Spinal cord (tissue), 10 donors: ENCODE data around the gene LAPTM5. TPM values are rescaled to one million over a fixed set of nuclear protein-coding genes. Genes with fewer than 3 reads are reported as not detected.
A peak's percentile ranks its signal among the peaks of the same experiment; 100 is the strongest.

Source experiments
- DNase-seq, 6 donors: peaks; one replicate each; pipeline versions ENCODE4 v3.0.0 to v3.0.0-alpha.2; 2013 to 2015; ENCODE audit warnings: low spot score in 6 of 6, low read depth in 4 of 6
- H3K27ac ChIP-seq: one replicate; pipeline ENCODE4 v1.5.1; 2013; ENCODE audit warnings: low read depth, low read length, control low read depth
- H3K27me3 ChIP-seq: one replicate; pipeline ENCODE4 v1.6.1; 2013; ENCODE audit warnings: low read length; ENCODE audit not compliant: control insufficient read depth, insufficient read depth
- H3K36me3 ChIP-seq: one replicate; pipeline ENCODE4 v1.6.1; 2013; ENCODE audit warnings: low read length; ENCODE audit not compliant: control insufficient read depth, insufficient read depth
- H3K4me1 ChIP-seq: one replicate; pipeline ENCODE4 v1.6.1; 2013; ENCODE audit warnings: low read length; ENCODE audit not compliant: control insufficient read depth, insufficient read depth
- H3K4me3 ChIP-seq: one replicate; pipeline ENCODE4 v1.5.1; 2013; ENCODE audit warnings: low read depth, low read length, control low read depth
- H3K9me3 ChIP-seq: one replicate; pipeline ENCODE4 v1.6.1; 2013; ENCODE audit warnings: low read length; ENCODE audit not compliant: control insufficient read depth, insufficient read depth
- WGBS: methylation state at CpG from one replicate; pipeline ENCODE4 v1.1.5; 2013; ENCODE audit warnings: missing lambda C conversion rate; ENCODE audit not compliant: insufficient coverage; 5-methylcytosine and 5-hydroxymethylcytosine counted together
- polyA plus RNA-seq, 2 donors: library from polyadenylated mRNA; unstranded; fragments of 120-200 nt; gene quantifications; one replicate each; pipeline ENCODE4 v1.2.1, GENCODE V29; 2013; ENCODE audit not compliant: insufficient read length in 2 of 2
- total RNA-seq, 2 donors: library from RNA; depleted of rRNA in 1 of 2; stranded (reverse); fragments of 120-200 nt in 1 of 2; fragments of >200 nt in 1 of 2; gene quantifications; one replicate each; pipeline versions ENCODE4 v1.2.3 to v1.2.4, GENCODE V29; 2013 to 2014
- donor health status: healthy.

The LAPTM5 gene
- total and polyA plus RNA-seq, 4 donors, result 13.8 to 55.0 (median 39.6) TPM

DNA sequence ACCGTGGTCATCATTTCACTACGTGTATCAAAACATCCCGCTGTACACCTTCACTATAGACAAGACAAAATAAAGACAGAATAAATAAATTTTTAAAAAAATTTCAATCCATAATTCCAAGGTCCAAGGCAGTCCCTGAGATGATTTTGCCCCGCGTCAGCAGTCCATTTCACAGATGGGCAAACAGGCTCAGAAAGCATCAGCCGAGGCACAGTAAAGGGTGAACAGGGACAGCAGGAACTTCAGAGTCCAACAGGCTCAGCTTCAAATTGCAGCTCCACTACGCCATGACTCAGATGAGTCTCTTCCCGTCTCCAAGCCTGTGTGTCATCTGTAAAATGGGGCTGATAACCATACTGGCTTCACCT lies 49.2 kb downstream of the LAPTM5 start:
- H3K4me1 ChIP-seq, result peaks cover 44% of the 10 kb centered on the region
- 61% methylated on average over 6 of the region's 8 CpGs for WGBS
- no peak overlapping the region for H3K27ac ChIP-seq
- no peak overlapping the region for H3K4me3 ChIP-seq
- H3K27me3 ChIP-seq, result no peaks in the 10 kb centered on the region
- no peaks in the 10 kb centered on the region for H3K9me3 ChIP-seq
- no peaks in the 10 kb centered on the region for H3K36me3 ChIP-seq
- no peak for DNase-seq

DNA sequence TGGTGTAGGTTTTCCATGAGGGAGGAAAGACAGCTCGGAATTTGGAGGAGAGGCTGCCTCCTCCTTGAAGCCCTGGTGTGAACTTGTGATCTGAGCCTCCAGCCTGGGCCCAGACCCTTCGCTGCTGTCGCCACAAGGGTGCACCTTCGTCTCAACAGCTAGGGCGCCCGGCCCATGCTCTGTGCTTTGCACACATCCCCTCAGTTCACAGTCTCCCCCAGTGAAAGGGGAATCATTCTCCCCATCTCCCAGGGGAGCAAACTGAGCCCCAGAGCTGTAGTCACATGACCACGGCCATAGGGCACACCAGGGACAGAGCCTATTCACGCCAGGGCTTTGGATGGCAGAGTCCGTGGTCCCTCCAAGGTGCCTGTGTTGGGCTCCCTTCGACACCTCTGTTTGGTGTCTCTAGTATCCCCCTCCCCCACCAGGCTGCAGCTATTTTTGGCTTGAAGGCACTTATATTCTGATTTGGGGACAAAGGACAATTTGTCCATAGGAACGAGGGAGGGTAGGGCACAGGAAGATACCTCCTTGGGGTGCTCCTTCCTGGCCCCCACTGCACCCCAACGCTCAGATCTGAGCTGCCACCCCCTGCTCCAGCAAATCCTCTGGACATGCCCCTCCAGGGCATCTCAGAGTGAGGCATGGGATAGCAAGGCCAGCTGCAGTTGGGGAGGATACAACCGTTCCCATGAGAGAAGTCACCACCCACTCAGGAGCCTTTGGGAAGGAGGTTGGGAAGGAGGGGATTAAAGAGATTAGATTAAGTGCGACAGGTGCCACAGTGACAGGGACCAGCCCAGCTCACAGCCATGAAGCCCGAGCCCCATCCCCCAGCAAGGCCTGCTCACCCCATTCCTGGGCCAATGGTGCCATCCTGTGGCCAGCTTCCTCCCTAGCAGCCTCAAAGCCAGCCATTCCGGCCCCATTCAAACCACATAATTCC lies 49.9 kb downstream of the LAPTM5 start:
- WGBS, result 77% methylated on average over 8 of the region's 16 CpGs
- Histone ChIP-seq H3K4me3 (no peak overlapping the region), H3K27me3 (no peaks in the 10 kb centered on the region), H3K9me3 (no peaks in the 10 kb centered on the region), H3K36me3 (no peaks in the 10 kb centered on the region), H3K27ac (no peak overlapping the region), H3K4me1 (peaks cover 42% of the 10 kb centered on the region)
- peak; percentile 49 to 97 (median 80) for DNase-seq

DNA sequence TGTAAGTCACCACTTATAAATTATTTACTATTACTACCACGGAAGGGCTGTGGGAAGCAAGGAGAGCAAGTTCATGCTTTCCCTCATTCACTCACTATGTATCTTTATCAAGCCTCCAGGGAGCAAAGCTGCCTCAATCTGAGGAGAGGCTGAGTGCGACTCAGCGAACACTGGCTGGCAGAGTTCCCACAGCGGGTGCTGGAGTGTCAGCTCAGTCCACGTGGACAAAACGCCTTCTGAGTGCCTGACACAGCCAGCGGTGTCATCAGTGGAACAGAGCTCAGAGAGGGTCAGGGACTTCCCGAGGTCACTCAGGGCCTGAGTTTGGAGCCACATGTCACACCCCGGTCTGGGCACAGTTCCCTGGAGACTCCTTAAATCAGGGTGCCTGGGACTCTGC lies 51.0 kb downstream of the LAPTM5 start:
- Histone ChIP-seq H3K27ac (no peak overlapping the region), H3K4me1 (peaks cover 33% of the 10 kb centered on the region), H3K4me3 (no peak overlapping the region), H3K36me3 (no peaks in the 10 kb centered on the region), H3K27me3 (no peaks in the 10 kb centered on the region), H3K9me3 (no peaks in the 10 kb centered on the region)
- 51% methylated on average over 8 of the region's 9 CpGs for WGBS
- peak in 2 of 6 donors; percentile 58 to 62 for DNase-seq

DNA sequence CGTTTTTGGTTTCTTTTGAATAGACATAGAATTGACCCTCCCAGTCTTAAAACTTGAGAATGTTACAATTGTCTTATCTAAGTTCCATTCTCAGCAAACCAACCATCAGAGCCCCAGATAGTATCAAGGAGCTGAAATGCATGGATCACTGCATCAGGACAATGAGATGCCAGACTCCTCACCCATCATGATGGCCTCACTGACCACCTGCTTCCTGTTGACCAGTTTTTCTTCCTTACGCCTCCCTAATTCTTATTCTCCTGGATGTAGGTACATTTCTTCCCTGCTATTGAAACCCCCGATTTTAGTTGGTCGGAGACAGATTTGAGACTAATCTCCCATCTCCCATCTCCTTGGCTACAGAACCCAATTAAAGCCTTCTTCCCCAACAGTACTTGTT lies 51.9 kb downstream of the LAPTM5 start:
- 20% methylated on average over 1 of the region's 4 CpGs for WGBS

DNA sequence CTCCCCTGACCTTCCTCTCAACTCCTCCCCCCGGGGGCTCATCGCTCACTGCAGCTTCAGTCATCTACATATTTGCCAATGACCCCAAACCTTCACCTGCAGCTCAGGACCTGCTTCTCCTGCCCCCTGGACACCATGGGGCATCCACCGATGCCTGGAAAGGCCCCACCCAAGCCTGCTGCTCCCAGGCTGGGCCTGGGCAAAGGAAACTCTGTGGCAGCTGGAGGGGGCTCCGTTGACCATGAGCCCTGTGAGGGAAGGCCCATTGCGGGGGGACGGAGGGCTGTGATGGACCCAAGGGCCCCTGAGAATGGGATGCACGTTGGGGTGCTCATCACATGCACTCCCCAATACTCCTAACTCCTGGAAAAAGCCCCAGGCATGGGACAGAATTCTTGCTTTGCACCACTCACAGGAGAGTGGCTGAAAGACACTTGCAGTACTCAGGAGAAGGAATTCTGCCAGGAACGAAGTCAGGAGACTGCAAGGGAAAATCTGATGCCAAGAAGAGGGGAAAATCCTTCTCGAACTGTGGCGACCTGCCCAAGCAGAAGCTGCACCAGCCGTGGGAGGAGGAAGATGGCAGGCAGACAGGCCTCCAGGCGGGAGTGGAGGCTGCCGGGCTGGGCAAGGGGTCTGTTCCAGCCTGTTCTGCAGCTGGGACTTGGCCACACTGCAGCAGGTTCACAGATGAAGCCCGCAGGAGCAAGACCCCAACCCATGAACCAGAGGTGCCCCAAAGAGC lies 52.6 kb downstream of the LAPTM5 start:
- Histone ChIP-seq H3K9me3 (no peaks in the 10 kb centered on the region), H3K4me1 (peaks cover 33% of the 10 kb centered on the region), H3K27ac (no peak overlapping the region), H3K36me3 (no peaks in the 10 kb centered on the region), H3K27me3 (no peaks in the 10 kb centered on the region), H3K4me3 (no peak overlapping the region)
- WGBS, result 55% methylated on average over 9 of the region's 14 CpGs
- peak in 1 of 6 donors; percentile 79 for DNase-seq

More for the DNA sequence above, 51.9 kb downstream of the LAPTM5 start:
- Histone ChIP-seq H3K36me3 (no peaks in the 10 kb centered on the region), H3K27ac (no peak overlapping the region), H3K4me1 (peaks cover 33% of the 10 kb centered on the region), H3K4me3 (no peak overlapping the region), H3K27me3 (no peaks in the 10 kb centered on the region), H3K9me3 (no peaks in the 10 kb centered on the region)
- peak in 1 of 6 donors; percentile 47 for DNase-seq

DNA sequence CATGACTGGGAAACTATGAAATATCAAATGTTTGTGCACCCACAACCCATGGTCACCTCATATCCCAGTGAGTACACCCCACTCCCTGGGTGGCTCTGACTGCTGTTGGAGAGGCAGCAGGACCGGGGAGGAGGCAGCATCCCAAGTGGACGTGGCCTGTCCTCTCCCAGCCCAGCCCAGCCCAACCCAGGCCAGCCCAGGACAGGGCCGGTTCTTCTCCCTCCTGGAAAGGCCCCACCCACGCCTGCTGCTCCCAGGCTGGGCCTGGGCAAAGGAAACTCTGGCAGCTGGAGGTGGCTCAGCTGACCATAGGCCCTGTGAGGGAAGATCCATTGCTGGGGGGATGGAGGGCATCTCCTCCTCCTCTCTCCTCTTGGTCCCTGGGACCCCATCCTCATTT lies 53.3 kb downstream of the LAPTM5 start:
- 77% methylated on average over 4 of the region's 4 CpGs for WGBS
- H3K4me1 ChIP-seq, result peaks cover 33% of the 10 kb centered on the region
- no peak for DNase-seq

DNA sequence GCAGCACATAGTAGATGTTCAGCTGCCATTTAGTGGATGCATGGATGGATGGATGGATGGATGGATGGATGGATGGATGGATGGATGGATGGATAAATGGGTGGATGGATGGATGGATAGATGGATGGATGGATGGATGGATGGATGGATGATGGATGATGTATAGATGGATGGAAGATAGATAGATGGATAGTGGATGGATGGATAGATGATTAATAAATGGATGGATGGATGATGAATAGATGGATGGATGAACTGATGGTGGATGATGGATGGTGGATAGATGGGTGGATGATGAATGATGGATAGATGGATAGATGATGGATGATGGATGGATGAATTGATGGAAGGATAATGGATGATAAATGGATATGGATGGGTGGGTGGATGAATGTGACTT lies 54.8 kb downstream of the LAPTM5 start:
- Histone ChIP-seq H3K4me3 (no peak overlapping the region), H3K27me3 (no peaks in the 10 kb centered on the region), H3K36me3 (no peaks in the 10 kb centered on the region), H3K9me3 (no peaks in the 10 kb centered on the region), H3K27ac (no peak overlapping the region), H3K4me1 (peaks cover 41% of the 10 kb centered on the region)
- no peak for DNase-seq

More for the DNA sequence above, 53.3 kb downstream of the LAPTM5 start:
- H3K27me3 ChIP-seq, result no peaks in the 10 kb centered on the region
- no peaks in the 10 kb centered on the region for H3K36me3 ChIP-seq
- no peaks in the 10 kb centered on the region for H3K9me3 ChIP-seq
- H3K4me3 ChIP-seq, result no peak overlapping the region
- no peak overlapping the region for H3K27ac ChIP-seq

DNA sequence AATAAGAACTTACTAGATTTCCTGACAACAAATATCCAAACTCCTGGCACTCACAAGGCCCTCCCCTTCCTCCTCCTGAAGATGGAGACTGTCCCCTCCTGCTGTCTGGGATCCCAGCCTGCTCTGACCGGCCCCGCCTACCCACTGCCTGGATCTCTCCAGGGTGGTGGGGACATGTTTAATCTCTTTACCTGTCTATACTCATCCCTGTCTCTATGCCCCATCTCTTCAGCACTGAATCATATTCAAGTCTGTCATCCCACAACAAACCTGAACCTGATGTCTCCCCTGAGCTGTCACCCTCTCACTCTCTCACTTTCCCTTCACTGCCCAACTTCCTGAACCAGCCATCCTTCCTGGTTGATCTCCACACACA lies 56.3 kb downstream of the LAPTM5 start:
- DNase-seq, result no peak
- no peaks in the 10 kb centered on the region for H3K27me3 ChIP-seq
- peaks cover 35% of the 10 kb centered on the region for H3K4me1 ChIP-seq
- H3K9me3 ChIP-seq, result no peaks in the 10 kb centered on the region
- 100% methylated on average over 2 of the region's 2 CpGs for WGBS
- H3K36me3 ChIP-seq, result no peaks in the 10 kb centered on the region
- H3K27ac ChIP-seq, result no peak overlapping the region
- no peak overlapping the region for H3K4me3 ChIP-seq

DNA sequence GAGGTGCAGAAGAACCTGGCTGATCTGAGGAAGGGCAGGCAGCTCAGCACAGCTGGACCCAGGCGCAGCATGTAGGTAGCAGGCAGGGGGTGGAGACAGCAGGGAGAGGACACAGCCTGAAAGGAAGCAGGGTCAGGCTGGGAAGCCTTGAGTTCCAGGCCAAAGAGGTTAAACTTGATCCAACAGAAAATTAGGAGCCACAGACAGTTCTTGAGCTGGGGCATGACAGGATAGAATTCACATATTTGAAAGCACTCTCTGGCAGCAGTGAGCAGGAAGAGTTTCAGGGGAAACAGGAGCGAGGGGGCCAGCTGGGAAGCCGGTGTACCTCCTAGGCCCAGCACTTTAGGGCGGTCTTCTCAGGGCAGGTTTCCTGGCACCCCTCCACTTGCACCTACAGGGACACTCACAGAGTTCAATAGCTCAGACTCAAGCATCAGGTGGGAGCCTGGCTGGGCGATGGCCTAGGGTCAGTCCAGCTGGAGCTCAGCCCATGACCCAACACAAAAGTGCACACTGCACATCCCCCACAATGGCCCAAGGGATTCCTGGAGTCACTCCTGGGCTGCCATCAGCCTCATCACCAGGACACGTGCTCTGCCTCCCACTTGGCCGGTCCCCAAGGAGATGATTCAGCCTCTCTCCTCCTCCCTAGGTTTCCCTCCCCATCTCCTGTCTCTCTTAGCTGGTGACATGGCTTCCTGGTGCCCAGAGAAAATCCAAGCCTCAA lies 56.9 kb downstream of the LAPTM5 start:
- 79% methylated on average over 7 of the region's 7 CpGs for WGBS
- no peak for DNase-seq

More for the DNA sequence above, 56.9 kb downstream of the LAPTM5 start:
- peaks cover 35% of the 10 kb centered on the region for H3K4me1 ChIP-seq
- no peak overlapping the region for H3K4me3 ChIP-seq
- no peak overlapping the region for H3K27ac ChIP-seq
- H3K27me3 ChIP-seq, result no peaks in the 10 kb centered on the region
- no peaks in the 10 kb centered on the region for H3K9me3 ChIP-seq
- H3K36me3 ChIP-seq, result no peaks in the 10 kb centered on the region
